SU-DHL-6 (cell line): Measurements from ENCODE around the gene MB.

Source experiments
- H2AFZ ChIP-seq: fragments of 200-600 bp; sonication (generic); 2 replicates; pipeline ENCODE4 v1.6.1; 2014; ENCODE audit warnings: low read depth, mild to moderate bottlenecking, moderate library complexity, mixed read lengths, antibody characterized with exemption, low read length; ENCODE audit not compliant: severe bottlenecking
- H3F3A ChIP-seq: fragments of 200-600 bp; shearing (Covaris generic); 2 replicates; pipeline ENCODE4 v1.6.0; 2016; ENCODE audit warnings: antibody characterized with exemption, mild to moderate bottlenecking; ENCODE audit not compliant: insufficient read depth
- H3K27ac ChIP-seq: fragments of 200-600 bp; sonication (generic); 2 replicates; pipeline ENCODE4 v1.5.1; 2016; ENCODE audit warnings: low read depth, mild to moderate bottlenecking, low read length, moderate library complexity, mixed read lengths
- H3K27me3 ChIP-seq: fragments of 200-600 bp; sonication (generic), shearing (Covaris generic); 2 replicates; pipeline ENCODE4 v1.6.0; 2014; ENCODE audit warnings: mild to moderate bottlenecking, low read length
- H3K36me3 ChIP-seq: fragments of 200-600 bp; sonication (generic); 2 replicates; pipeline ENCODE4 v1.6.1; 2014; ENCODE audit warnings: mild to moderate bottlenecking, low read length, mixed read lengths
- H3K4me2 ChIP-seq: fragments of 300-600, 200-600 bp; shearing (Covaris generic), sonication (generic); 2 replicates; pipeline ENCODE4 v1.6.0; 2014; ENCODE audit warnings: low read length, low read depth, mild to moderate bottlenecking; ENCODE audit not compliant: poor library complexity, severe bottlenecking
- H3K4me3 ChIP-seq: fragments of 200-600 bp; sonication (generic); 2 replicates; pipeline ENCODE4 v1.5.1; 2014; ENCODE audit warnings: antibody characterized with exemption, low read length, mild to moderate bottlenecking, mixed read lengths; ENCODE audit not compliant: insufficient read depth, poor library complexity, severe bottlenecking
- H3K79me2 ChIP-seq: fragments of 200-600 bp; sonication (generic); 2 replicates; pipeline ENCODE4 v1.6.1; 2014; ENCODE audit warnings: mild to moderate bottlenecking, low read length, moderate library complexity; ENCODE audit not compliant: insufficient read depth
- H3K9ac ChIP-seq: fragments of 200-600 bp; sonication (generic); 2 replicates; pipeline ENCODE4 v1.7.0; 2014; ENCODE audit warnings: mild to moderate bottlenecking, low read length
- H3K9me2 ChIP-seq: fragments of 200-600 bp; sonication (generic); replicated peaks from 2 replicates; pipeline ENCODE4 v1.6.1; 2014; ENCODE audit warnings: low read length; ENCODE audit not compliant: insufficient read depth
- H3K9me3 ChIP-seq: fragments of 200-600 bp; sonication (generic); 2 replicates; pipeline ENCODE4 v1.6.1; 2014; ENCODE audit warnings: low read length, mixed read lengths; ENCODE audit not compliant: insufficient read depth
- H4K20me1 ChIP-seq: fragments of 200-600 bp; sonication (generic); 2 replicates; pipeline ENCODE4 v1.6.1; 2014; ENCODE audit warnings: low read depth, mild to moderate bottlenecking, antibody characterized with exemption, low read length, moderate library complexity, mixed read lengths
- EZH2phosphoT487 ChIP-seq: fragments of 200-600 bp; sonication (generic), shearing (Covaris generic); conservative IDR thresholded peaks from 2 replicates; pipeline ENCODE4 v1.6.1; 2018; ENCODE audit warnings: mild to moderate bottlenecking, antibody characterized with exemption, low read length, moderate library complexity, mixed read lengths
- TF ChIP-seq, protein P1 (sequence below): fragments of 200-600 bp; sonication (generic); IDR thresholded peaks from one replicate; pipeline ENCODE4 v1.5.1; 2017; ENCODE audit warnings: antibody characterized with exemption, mild to moderate bottlenecking, low read length, moderate library complexity; ENCODE audit not compliant: insufficient read depth, poor library complexity, severe bottlenecking

The MB gene

DNA sequence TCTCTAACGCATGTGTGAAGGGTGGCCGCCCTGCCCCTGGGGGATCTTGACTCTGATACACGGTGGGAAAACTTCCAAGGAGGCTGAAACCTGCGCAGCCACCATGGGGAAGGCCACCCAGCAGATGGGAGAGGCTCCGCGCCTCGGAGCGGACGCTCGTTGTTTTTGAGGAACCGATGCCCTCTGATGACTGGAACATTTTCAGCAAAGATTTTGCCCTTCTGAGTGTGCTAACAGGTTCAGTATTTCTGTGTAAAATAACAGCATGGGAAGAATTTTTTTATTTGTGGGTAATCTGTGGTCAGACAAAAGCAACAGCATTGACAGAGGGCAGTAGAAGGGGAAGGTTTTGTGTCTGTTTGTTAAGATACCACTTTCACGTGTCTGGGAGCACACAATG is 16.7 kb downstream of the MB start:
- Histone ChIP-seq H3K9me3 (no peaks in the 10 kb centered on the region), H4K20me1 (no peaks in the 10 kb centered on the region), H3K9me2 (no peaks in the 10 kb centered on the region), H3K4me3 (no peak overlapping the region), H2AFZ (no peak overlapping the region), H3K27ac (no peak overlapping the region), H3K9ac (no peak overlapping the region), H3K36me3 (no peaks in the 10 kb centered on the region), H3K27me3 (no peaks in the 10 kb centered on the region), H3K4me2 (no peak overlapping the region), H3K79me2 (no peaks in the 10 kb centered on the region), H3F3A (no peaks in the 10 kb centered on the region)
- TF ChIP-seq EZH2phosphoT487, result no peak
- TF ChIP-seq, protein P1, sequence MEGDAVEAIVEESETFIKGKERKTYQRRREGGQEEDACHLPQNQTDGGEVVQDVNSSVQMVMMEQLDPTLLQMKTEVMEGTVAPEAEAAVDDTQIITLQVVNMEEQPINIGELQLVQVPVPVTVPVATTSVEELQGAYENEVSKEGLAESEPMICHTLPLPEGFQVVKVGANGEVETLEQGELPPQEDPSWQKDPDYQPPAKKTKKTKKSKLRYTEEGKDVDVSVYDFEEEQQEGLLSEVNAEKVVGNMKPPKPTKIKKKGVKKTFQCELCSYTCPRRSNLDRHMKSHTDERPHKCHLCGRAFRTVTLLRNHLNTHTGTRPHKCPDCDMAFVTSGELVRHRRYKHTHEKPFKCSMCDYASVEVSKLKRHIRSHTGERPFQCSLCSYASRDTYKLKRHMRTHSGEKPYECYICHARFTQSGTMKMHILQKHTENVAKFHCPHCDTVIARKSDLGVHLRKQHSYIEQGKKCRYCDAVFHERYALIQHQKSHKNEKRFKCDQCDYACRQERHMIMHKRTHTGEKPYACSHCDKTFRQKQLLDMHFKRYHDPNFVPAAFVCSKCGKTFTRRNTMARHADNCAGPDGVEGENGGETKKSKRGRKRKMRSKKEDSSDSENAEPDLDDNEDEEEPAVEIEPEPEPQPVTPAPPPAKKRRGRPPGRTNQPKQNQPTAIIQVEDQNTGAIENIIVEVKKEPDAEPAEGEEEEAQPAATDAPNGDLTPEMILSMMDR, result no peak

DNA sequence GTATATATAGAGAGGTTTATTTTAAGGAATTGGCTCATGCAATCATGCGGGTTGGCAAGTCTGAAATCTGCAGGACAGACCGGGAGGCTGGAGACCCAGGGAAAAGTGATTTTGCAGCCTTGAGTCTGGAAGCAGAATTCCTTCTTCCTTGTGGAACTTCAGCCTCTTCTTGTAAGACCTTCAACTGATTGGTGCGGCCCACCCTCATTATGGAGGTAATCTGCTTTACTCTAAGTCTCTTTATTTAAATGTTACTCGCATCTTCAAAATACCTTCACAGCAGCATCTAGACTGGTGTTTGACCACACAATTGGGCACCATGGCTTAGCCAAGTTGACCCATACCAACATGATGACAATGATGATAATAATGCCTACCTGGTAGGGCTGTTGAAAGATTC is 17.8 kb downstream of the MB start:
- Histone ChIP-seq H3K9me2 (no peaks in the 10 kb centered on the region), H3K27me3 (no peaks in the 10 kb centered on the region), H4K20me1 (no peaks in the 10 kb centered on the region), H3K4me3 (no peak overlapping the region), H3F3A (no peaks in the 10 kb centered on the region), H3K9ac (no peak overlapping the region), H2AFZ (no peak overlapping the region), H3K9me3 (no peaks in the 10 kb centered on the region), H3K27ac (no peak overlapping the region), H3K79me2 (no peaks in the 10 kb centered on the region), H3K36me3 (no peaks in the 10 kb centered on the region), H3K4me2 (no peak overlapping the region)
- TF ChIP-seq EZH2phosphoT487, result no peak
- TF ChIP-seq, protein P1, result no peak

DNA sequence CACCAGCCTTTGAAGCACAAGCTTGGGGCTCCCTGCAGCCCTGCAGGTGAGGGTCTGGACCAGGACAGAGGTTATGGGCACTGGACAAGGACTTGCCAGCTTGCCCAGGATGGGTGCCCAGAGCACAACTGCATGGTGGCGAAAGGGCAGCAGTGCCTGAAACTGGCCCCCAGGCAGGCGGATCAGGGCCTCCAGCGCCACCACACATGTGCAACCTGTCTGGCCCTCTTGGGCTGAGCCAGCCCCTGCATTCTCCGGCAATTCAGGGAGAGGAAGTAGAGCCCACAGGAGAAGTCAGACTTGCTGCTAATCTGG is 18.8 kb downstream of the MB start:
- no peaks in the 10 kb centered on the region for H3K79me2 ChIP-seq
- H3K9ac ChIP-seq, result no peak overlapping the region
- no peaks in the 10 kb centered on the region for H3K36me3 ChIP-seq
- H3F3A ChIP-seq, result no peaks in the 10 kb centered on the region
- no peak for TF ChIP-seq EZH2phosphoT487
- TF ChIP-seq, protein P1, result no peak
- no peaks in the 10 kb centered on the region for H3K9me2 ChIP-seq
- no peaks in the 10 kb centered on the region for H3K27me3 ChIP-seq
- no peak overlapping the region for H3K4me2 ChIP-seq
- H3K4me3 ChIP-seq, result no peak overlapping the region
- no peak overlapping the region for H2AFZ ChIP-seq
- no peaks in the 10 kb centered on the region for H4K20me1 ChIP-seq
- no peaks in the 10 kb centered on the region for H3K9me3 ChIP-seq
- no peak overlapping the region for H3K27ac ChIP-seq
